Fibroblast of lung (primary cell): Measurements from ENCODE around the gene RERE. TPM values are rescaled to one million over a fixed set of nuclear protein-coding genes. Genes with fewer than 3 reads are reported as not detected.

Source experiments
- DNase-seq, 2 donors: peaks; one replicate each; pipeline versions ENCODE4 v3.0.0 to v3.0.0-alpha.2; 2010; ENCODE audit warnings: low read depth in 2 of 2
- H2AFZ ChIP-seq: 2 replicates; pipeline ENCODE4 v1.5.1; 2012; ENCODE audit warnings: low read length, control low read depth, inconsistent platforms
- H3K27ac ChIP-seq: 2 replicates; pipeline ENCODE4 v1.5.1; 2011; ENCODE audit warnings: low read length, control low read depth; ENCODE audit not compliant: insufficient read depth
- H3K27me3 ChIP-seq: 2 replicates; pipeline ENCODE4 v1.5.1; 2011; ENCODE audit warnings: mild to moderate bottlenecking, low read length; ENCODE audit not compliant: control insufficient read depth, insufficient read depth
- H3K36me3 ChIP-seq: 2 replicates; pipeline ENCODE4 v1.5.1; 2011; ENCODE audit warnings: low read length; ENCODE audit not compliant: control insufficient read depth, insufficient read depth
- H3K4me1 ChIP-seq: 2 replicates; pipeline ENCODE4 v1.5.1; 2011; ENCODE audit warnings: low read length; ENCODE audit not compliant: control insufficient read depth, insufficient read depth; ENCODE audit errors: extremely low read depth
- H3K4me2 ChIP-seq: 2 replicates; pipeline ENCODE4 v1.5.1; 2011; ENCODE audit warnings: low read length, control low read depth; ENCODE audit not compliant: insufficient read depth; ENCODE audit errors: extremely low read depth
- H3K4me3 ChIP-seq, 4 experiments: fragments of 200-600 bp in 1 of 4; sonication (generic) in 1 of 4; replicated peaks in 1 of 4; 2 replicates each; pipeline ENCODE4 v1.5.1; 2011 to 2016; ENCODE audit warnings: low read length in 4 of 4, low read depth in 3 of 4, mild to moderate bottlenecking in 3 of 4, control low read depth in 2 of 4, inconsistent platforms in 1 of 4, mixed read lengths in 1 of 4; ENCODE audit not compliant: insufficient read depth in 1 of 4; ENCODE audit errors: control extremely low read depth in 1 of 4
- H3K79me2 ChIP-seq: 2 replicates; pipeline ENCODE4 v1.5.1; 2012; ENCODE audit warnings: mild to moderate bottlenecking, low read length, inconsistent platforms; ENCODE audit not compliant: control insufficient read depth, insufficient read depth
- H3K9ac ChIP-seq: 2 replicates; pipeline ENCODE4 v1.5.1; 2011; ENCODE audit warnings: mild to moderate bottlenecking, low read length, control low read depth; ENCODE audit not compliant: insufficient read depth
- H3K9me3 ChIP-seq: 2 replicates; pipeline ENCODE4 v1.5.1; 2012; ENCODE audit warnings: low read depth, low read length; ENCODE audit not compliant: control insufficient read depth, insufficient read depth
- H4K20me1 ChIP-seq: 2 replicates; pipeline ENCODE4 v1.5.1; 2011; ENCODE audit warnings: low read length; ENCODE audit not compliant: control insufficient read depth, insufficient read depth; ENCODE audit errors: extremely low read depth
- CTCF ChIP-seq, 2 donors: IDR thresholded peaks in 1 of 2; conservative IDR thresholded peaks in 1 of 2; 1 replicate in 1 of 2; 2 replicates in 1 of 2; pipeline ENCODE4 v1.5.1; 2011 to 2012; ENCODE audit warnings: low read length in 2 of 2, control low read depth in 1 of 2, inconsistent platforms in 1 of 2, low read depth in 1 of 2, mild to moderate bottlenecking in 1 of 2
- EZH2 ChIP-seq: IDR thresholded peaks from 2 replicates; pipeline ENCODE4 v1.5.1; 2012; ENCODE audit warnings: low read length, control low read depth, mild to moderate bottlenecking; ENCODE audit errors: missing control alignments
- polyA plus RNA-seq, 2 donors: library from polyadenylated mRNA; depleted of rRNA in 1 of 2; stranded (reverse) in 1 of 2; unstranded in 1 of 2; fragments of >200 nt; gene quantifications; 2 replicates each; pipeline ENCODE4 v1.2.1, GENCODE V29; 2011 to 2012; ENCODE audit warnings: missing spikeins in 1 of 2
- total RNA-seq: library from RNA; depleted of rRNA; stranded (reverse); fragments of >200 nt; gene quantifications from 2 replicates; pipeline ENCODE4 v1.2.1, GENCODE V29; 2014

The RERE gene
- total and polyA plus RNA-seq, 2 donors (not counting 1 experiment from before 2014, with no cell fraction given), result 3.7 to 51.0 TPM

DNA sequence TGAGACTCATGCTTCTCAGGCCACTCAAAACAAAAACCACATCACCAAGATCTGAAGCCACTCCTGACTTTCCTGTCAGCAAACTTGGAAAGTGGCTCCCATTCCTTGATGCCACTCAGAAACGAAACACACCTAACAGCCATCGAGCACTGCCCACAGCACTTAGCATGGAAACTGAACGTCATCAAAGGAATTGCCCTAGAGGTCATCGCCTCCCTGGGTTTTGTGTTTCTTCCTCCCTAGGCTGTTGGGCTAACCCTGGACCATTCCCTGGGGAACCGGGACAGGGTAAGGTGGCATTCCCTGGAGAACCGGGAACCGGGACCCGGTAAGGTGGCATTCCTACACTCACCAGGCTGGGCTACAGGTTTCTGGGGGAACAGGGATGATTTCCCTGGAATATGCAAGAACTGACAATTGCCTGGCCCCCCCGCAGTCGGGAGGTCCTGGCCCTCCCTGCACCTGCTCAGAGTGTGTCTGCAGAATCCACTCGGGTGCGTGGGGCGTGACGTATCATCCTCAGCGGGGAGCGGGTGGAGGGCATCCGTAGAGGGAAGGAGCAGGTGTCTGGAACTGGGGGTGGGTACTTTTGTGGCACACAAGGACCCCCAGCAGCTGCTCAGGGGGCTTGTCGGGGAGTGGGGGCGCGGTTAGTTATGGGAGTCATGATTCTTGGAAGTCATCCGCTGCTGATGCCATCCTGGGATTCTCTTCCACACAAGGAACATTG is 469.2 kb downstream of the RERE start:
- no peaks in the 10 kb centered on the region for H4K20me1 ChIP-seq
- no peaks in the 10 kb centered on the region for H3K27me3 ChIP-seq
- H3K4me2 ChIP-seq, result no peak overlapping the region
- no peak overlapping the region for H3K27ac ChIP-seq
- H3K4me1 ChIP-seq, result peaks cover 8% of the 10 kb centered on the region
- H3K36me3 ChIP-seq, result peaks cover 4% of the 10 kb centered on the region
- no peaks in the 10 kb centered on the region for H3K9me3 ChIP-seq
- H2AFZ ChIP-seq, result no peak overlapping the region
- H3K9ac ChIP-seq, result no peak overlapping the region
- H3K79me2 ChIP-seq, result no peaks in the 10 kb centered on the region
- TF ChIP-seq EZH2, result no peak
- no peak for TF ChIP-seq CTCF (conservative IDR thresholded peaks at IDR 0.05 in 1 of 2, IDR thresholded peaks at IDR 0.05 in 1 of 2; ENCODE audit: low read depth in 1 of 2, low read length in 2 of 2)
- DNase-seq, result no peak
- H3K4me3 ChIP-seq, result no peak overlapping the region

GRCh38 chr1:8347635-8348034 is 469.8 kb downstream of the RERE start:
- H3K9ac ChIP-seq, result no peak overlapping the region
- H4K20me1 ChIP-seq, result no peaks in the 10 kb centered on the region
- H3K79me2 ChIP-seq, result no peaks in the 10 kb centered on the region
- H3K4me1 ChIP-seq, result peaks cover 11% of the 10 kb centered on the region
- no peak for DNase-seq
- no peak overlapping the region for H3K27ac ChIP-seq
- no peak overlapping the region for H3K4me2 ChIP-seq
- no peaks in the 10 kb centered on the region for H3K9me3 ChIP-seq
- H2AFZ ChIP-seq, result no peak overlapping the region
- peaks cover 4% of the 10 kb centered on the region for H3K36me3 ChIP-seq
- no peaks in the 10 kb centered on the region for H3K27me3 ChIP-seq
- no peak for TF ChIP-seq EZH2
- TF ChIP-seq CTCF (conservative IDR thresholded peaks at IDR 0.05 in 1 of 2, IDR thresholded peaks at IDR 0.05 in 1 of 2; ENCODE audit: low read depth in 1 of 2, low read length in 2 of 2), result no peak
- H3K4me3 ChIP-seq, result no peak overlapping the region

- no peaks in the 10 kb centered on the region for H4K20me1 ChIP-seq
- H3K4me2 ChIP-seq, result no peak overlapping the region
- H3K36me3 ChIP-seq, result peaks cover under 1% of the 10 kb centered on the region
- peaks cover 13% of the 10 kb centered on the region for H3K4me1 ChIP-seq
- no peak for DNase-seq
- no peak overlapping the region for H2AFZ ChIP-seq
- H3K9ac ChIP-seq, result no peak overlapping the region
- H3K79me2 ChIP-seq, result no peaks in the 10 kb centered on the region
- no peak overlapping the region for H3K4me3 ChIP-seq
- H3K27me3 ChIP-seq, result no peaks in the 10 kb centered on the region
- no peaks in the 10 kb centered on the region for H3K9me3 ChIP-seq
- H3K27ac ChIP-seq, result no peak overlapping the region
- TF ChIP-seq CTCF (conservative IDR thresholded peaks at IDR 0.05 in 1 of 2, IDR thresholded peaks at IDR 0.05 in 1 of 2; ENCODE audit: low read depth in 1 of 2, low read length in 2 of 2), result no peak
- TF ChIP-seq EZH2, result no peak
Measured at GRCh38 chr1:8345621-8346415, 471.6 kb downstream of the RERE start.
